ENCODE data around the gene PTBP2. TPM values are rescaled to one million over a fixed set of nuclear protein-coding genes. Genes with fewer than 3 reads are reported as not detected.

The PTBP2 gene
- total and polyA plus RNA-seq, 2 donors (not counting 1 experiment from before 2014, with no cell fraction given): 18.7 to 33.6 TPM

DNA sequence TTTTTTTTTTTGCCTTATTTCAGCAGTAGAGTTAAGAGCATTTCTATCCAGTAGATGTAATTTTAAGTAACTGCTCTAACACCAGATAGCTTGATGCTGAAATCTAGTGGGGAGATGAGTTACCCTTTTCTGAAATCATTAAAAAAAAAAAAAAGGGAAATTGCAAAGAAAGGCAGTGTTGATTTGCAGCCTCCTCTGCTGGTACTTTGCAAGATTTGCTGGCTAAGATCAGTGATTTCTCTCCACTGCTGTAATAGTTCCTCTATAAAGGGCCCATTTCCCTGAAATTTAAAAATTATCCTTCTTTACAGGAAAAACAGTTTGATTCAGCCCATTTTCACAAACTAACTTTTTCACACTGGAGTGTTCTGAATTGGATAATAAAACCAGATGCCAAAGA, 120.6 kb downstream of the PTBP2 start:
- Histone ChIP-seq H3K79me2 (ENCODE audit: control insufficient read depth, insufficient read depth, low read length) (no peaks in the 10 kb centered on the region), H4K20me1 (ENCODE audit: control insufficient read depth, insufficient read depth, low read length, poor library complexity, severe bottlenecking) (no peaks in the 10 kb centered on the region), H3K4me1 (ENCODE audit: control insufficient read depth in 2 of 2, insufficient read depth in 2 of 2, low read length in 2 of 2) (no peaks in the 10 kb centered on the region), H3K27me3 (replicated peaks in 1 of 4; ENCODE audit: control extremely low read depth in 1 of 4, control insufficient read depth in 3 of 4, insufficient read depth in 4 of 4, low read length in 3 of 4) (no peaks in the 10 kb centered on the region), H3K27ac (ENCODE audit: low read length in 2 of 2) (no peak overlapping the region), H2AFZ (ENCODE audit: insufficient read depth, low read depth, low read length, poor library complexity, severe bottlenecking) (no peak overlapping the region), H3K9me3 (ENCODE audit: control extremely low read depth in 1 of 3, control insufficient read depth in 2 of 3, insufficient read depth in 1 of 3, low read length in 2 of 3) (no peaks in the 10 kb centered on the region), H3K4me2 (replicated peaks; ENCODE audit: low read depth, low read length, poor library complexity, severe bottlenecking) (no peak overlapping the region), H3K4me3 (ENCODE audit: control extremely low read depth in 1 of 5, extremely low read depth in 1 of 5, insufficient read depth in 1 of 5, low read depth in 2 of 5, low read length in 4 of 5) (no peak overlapping the region), H3K36me3 (replicated peaks in 1 of 2; ENCODE audit: control extremely low read depth in 1 of 2, control insufficient read depth in 1 of 2, extremely low read depth in 1 of 2, insufficient read depth in 2 of 2, low read length in 1 of 2) (no peaks in the 10 kb centered on the region), H3K9ac (ENCODE audit: low read length) (no peak overlapping the region)
- ChIA-PET POLR2A (no interaction called here), CTCF (no interaction called here)
- no peak overlapping the region for H3K27ac Mint-ChIP-seq
- no peak overlapping the region for H3K4me3 Mint-ChIP-seq
- intact Hi-C loops (cut with micrococcal nuclease): loop anchor here (10.0 kb wide), 1 partner anchor 607 kb away; no protein-coding TSS in a partner anchor
- ATAC-seq (ENCODE audit: low read depth) (no peak), DNase-seq (no peak)
- no peaks in the 10 kb centered on the region for H3K27me3 Mint-ChIP-seq
- no peak for TF ChIP-seq EZH2 (IDR thresholded peaks at IDR 0.05; ENCODE audit: borderline replicate concordance, insufficient read depth, low read depth, low read length, poor library complexity, severe bottlenecking)
- H3K9me3 Mint-ChIP-seq (ENCODE audit: insufficient read depth): no peaks in the 10 kb centered on the region
- no peaks in the 10 kb centered on the region for H3K4me1 Mint-ChIP-seq

DNA sequence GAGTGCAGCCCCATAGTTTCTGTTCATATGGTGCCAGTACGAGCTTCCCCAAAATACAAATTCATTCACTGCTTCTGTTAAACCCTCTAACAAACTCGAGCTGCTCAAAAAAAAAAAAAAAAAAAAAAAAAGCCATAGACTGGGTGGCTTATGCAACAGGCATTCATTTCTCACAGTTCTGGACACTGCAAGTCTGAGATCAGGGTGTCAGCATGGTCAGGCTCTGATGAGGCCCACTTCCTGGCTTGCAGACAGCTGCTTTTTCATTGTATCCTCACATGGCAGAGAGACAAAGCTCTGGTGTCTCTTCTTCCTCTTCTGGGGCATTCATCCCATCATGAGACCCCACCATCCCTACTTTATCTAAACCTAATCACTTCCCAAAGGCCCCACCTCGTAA, 121.6 kb downstream of the PTBP2 start:
- H3K36me3 ChIP-seq (replicated peaks in 1 of 2; ENCODE audit: control extremely low read depth in 1 of 2, control insufficient read depth in 1 of 2, extremely low read depth in 1 of 2, insufficient read depth in 2 of 2, low read length in 1 of 2): no peaks in the 10 kb centered on the region
- Mint-ChIP-seq H3K4me3 (no peak overlapping the region), H3K27ac (no peak overlapping the region), H3K4me1 (no peaks in the 10 kb centered on the region), H3K27me3 (no peaks in the 10 kb centered on the region), H3K9me3 (ENCODE audit: insufficient read depth) (no peaks in the 10 kb centered on the region)
- ATAC-seq (ENCODE audit: low read depth) (no peak), DNase-seq (no peak)
- POLR2A ChIA-PET: no interaction called here
- H3K9me3 ChIP-seq (ENCODE audit: control extremely low read depth in 1 of 3, control insufficient read depth in 2 of 3, insufficient read depth in 1 of 3, low read length in 2 of 3): no peaks in the 10 kb centered on the region
- H3K79me2 ChIP-seq (ENCODE audit: control insufficient read depth, insufficient read depth, low read length): no peaks in the 10 kb centered on the region
- H3K9ac ChIP-seq (ENCODE audit: low read length): no peak overlapping the region
- intact Hi-C loops (cut with micrococcal nuclease): loop anchor here (10.0 kb wide), 1 partner anchor 608 kb away; no protein-coding TSS in a partner anchor
- CTCF ChIA-PET: no interaction called here
- no peak overlapping the region for H3K4me2 ChIP-seq (replicated peaks; ENCODE audit: low read depth, low read length, poor library complexity, severe bottlenecking)
- no peak overlapping the region for H3K4me3 ChIP-seq (ENCODE audit: control extremely low read depth in 1 of 5, extremely low read depth in 1 of 5, insufficient read depth in 1 of 5, low read depth in 2 of 5, low read length in 4 of 5)
- no peaks in the 10 kb centered on the region for H3K27me3 ChIP-seq (replicated peaks in 1 of 4; ENCODE audit: control extremely low read depth in 1 of 4, control insufficient read depth in 3 of 4, insufficient read depth in 4 of 4, low read length in 3 of 4)
- no peak for TF ChIP-seq EZH2 (IDR thresholded peaks at IDR 0.05; ENCODE audit: borderline replicate concordance, insufficient read depth, low read depth, low read length, poor library complexity, severe bottlenecking)
- TF ChIP-seq, protein P1, sequence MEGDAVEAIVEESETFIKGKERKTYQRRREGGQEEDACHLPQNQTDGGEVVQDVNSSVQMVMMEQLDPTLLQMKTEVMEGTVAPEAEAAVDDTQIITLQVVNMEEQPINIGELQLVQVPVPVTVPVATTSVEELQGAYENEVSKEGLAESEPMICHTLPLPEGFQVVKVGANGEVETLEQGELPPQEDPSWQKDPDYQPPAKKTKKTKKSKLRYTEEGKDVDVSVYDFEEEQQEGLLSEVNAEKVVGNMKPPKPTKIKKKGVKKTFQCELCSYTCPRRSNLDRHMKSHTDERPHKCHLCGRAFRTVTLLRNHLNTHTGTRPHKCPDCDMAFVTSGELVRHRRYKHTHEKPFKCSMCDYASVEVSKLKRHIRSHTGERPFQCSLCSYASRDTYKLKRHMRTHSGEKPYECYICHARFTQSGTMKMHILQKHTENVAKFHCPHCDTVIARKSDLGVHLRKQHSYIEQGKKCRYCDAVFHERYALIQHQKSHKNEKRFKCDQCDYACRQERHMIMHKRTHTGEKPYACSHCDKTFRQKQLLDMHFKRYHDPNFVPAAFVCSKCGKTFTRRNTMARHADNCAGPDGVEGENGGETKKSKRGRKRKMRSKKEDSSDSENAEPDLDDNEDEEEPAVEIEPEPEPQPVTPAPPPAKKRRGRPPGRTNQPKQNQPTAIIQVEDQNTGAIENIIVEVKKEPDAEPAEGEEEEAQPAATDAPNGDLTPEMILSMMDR (IDR thresholded peaks at IDR 0.05): no peak
- H3K4me1 ChIP-seq (ENCODE audit: control insufficient read depth in 2 of 2, insufficient read depth in 2 of 2, low read length in 2 of 2): no peaks in the 10 kb centered on the region
- WGBS (ENCODE audit: insufficient coverage): 79% methylated on average over 2 of the region's 3 CpGs
- no peaks in the 10 kb centered on the region for H4K20me1 ChIP-seq (ENCODE audit: control insufficient read depth, insufficient read depth, low read length, poor library complexity, severe bottlenecking)
- H2AFZ ChIP-seq (ENCODE audit: insufficient read depth, low read depth, low read length, poor library complexity, severe bottlenecking): no peak overlapping the region
- no peak overlapping the region for H3K27ac ChIP-seq (ENCODE audit: low read length in 2 of 2)

Data from B cell (primary cell).